SK-N-SH (cell line): ENCODE measurements around the gene NRF1.

Experiments used
- CTCF ChIP-seq: fragments of 200-600 bp; sonication (generic); IDR thresholded peaks from 2 replicates; pipeline ENCODE4 v1.6.1; 2017; ENCODE audit warnings: antibody characterized with exemption, mild to moderate bottlenecking, moderate library complexity
- EP300 ChIP-seq, 2 experiments: IDR thresholded peaks; 2 replicates each; pipeline versions ENCODE4 v1.4.0 to v1.6.1; 2012; ENCODE audit warnings: borderline replicate concordance in 1 of 2, low read depth in 1 of 2, low read length in 1 of 2
- GABPA ChIP-seq: IDR thresholded peaks from 2 replicates; pipeline ENCODE4 v1.4.0; 2012; ENCODE audit warnings: low read depth, mild to moderate bottlenecking
- JUND ChIP-seq: IDR thresholded peaks from 2 replicates; pipeline ENCODE4 v1.4.0; 2012
- MEF2A ChIP-seq: IDR thresholded peaks from 2 replicates; pipeline ENCODE4 v1.4.0; 2012; ENCODE audit warnings: low read depth, borderline replicate concordance
- NFIC ChIP-seq: IDR thresholded peaks from 2 replicates; pipeline ENCODE4 v1.4.0; 2012; ENCODE audit warnings: borderline replicate concordance
- NRF1 ChIP-seq: IDR thresholded peaks from 2 replicates; pipeline ENCODE4 v1.6.1; 2012; ENCODE audit warnings: low read depth, mild to moderate bottlenecking, low read length
- POLR2AphosphoS5 ChIP-seq: IDR thresholded peaks from 2 replicates; pipeline ENCODE4 v1.6.1; 2012; ENCODE audit warnings: low read depth, low read length
- RXRA ChIP-seq: IDR thresholded peaks from 2 replicates; pipeline ENCODE4 v1.4.0; 2012; ENCODE audit warnings: low read depth, mild to moderate bottlenecking, borderline replicate concordance
- SIN3A ChIP-seq: IDR thresholded peaks from 2 replicates; pipeline ENCODE4 v1.6.1; 2012; ENCODE audit warnings: low read depth, mild to moderate bottlenecking, low read length, moderate library complexity, borderline replicate concordance
- TCF12 ChIP-seq: IDR thresholded peaks from 2 replicates; pipeline ENCODE4 v1.4.0; 2012

GRCh38 chr7:129676017-129676897, 64.7 kb downstream of the NRF1 start:
- TF ChIP-seq TCF12 (no peak), NRF1 (no peak), CTCF (no peak), SIN3A (no peak), RXRA (no peak), EP300 (IDR thresholded peaks at IDR 0.05; ENCODE audit: borderline replicate concordance in 1 of 2, low read depth in 1 of 2, low read length in 1 of 2) (no peak), NFIC (no peak), GABPA (no peak), POLR2AphosphoS5 (no peak), MEF2A (no peak), JUND (no peak)
